ENCODE data around the gene FHOD1.
A peak's percentile ranks its signal among the peaks of the same experiment; 100 is the strongest.

The FHOD1 gene

GRCh38 chr16:67208154-67208896, 39.0 kb downstream of the FHOD1 start:
- no peak for DNase-seq (ENCODE audit: low read depth in 2 of 2)

GRCh38 chr16:67207249-67208091, 39.8 kb downstream of the FHOD1 start:
- no peak for DNase-seq (ENCODE audit: low read depth in 2 of 2)

- no peak for DNase-seq (ENCODE audit: low read depth in 2 of 2)
Observed at GRCh38 chr16:67206838-67207248, 40.4 kb downstream of the FHOD1 start.

GRCh38 chr16:67206129-67206837, 41.0 kb downstream of the FHOD1 start:
- no peak for DNase-seq (ENCODE audit: low read depth in 2 of 2)

GRCh38 chr16:67204076-67204475, 43.2 kb downstream of the FHOD1 start:
- no peak for DNase-seq (ENCODE audit: low read depth in 2 of 2)

- no peak for DNase-seq (ENCODE audit: low read depth in 2 of 2)
Observed at GRCh38 chr16:67202956-67203493, 44.3 kb downstream of the FHOD1 start.

- no peak for DNase-seq (ENCODE audit: low read depth in 2 of 2)
Observed at GRCh38 chr16:67202426-67202825, 44.9 kb downstream of the FHOD1 start.

GRCh38 chr16:67201411-67202345, 45.6 kb downstream of the FHOD1 start:
- no peak for DNase-seq (ENCODE audit: low read depth in 2 of 2)

- DNase-seq (ENCODE audit: low read depth in 2 of 2) = no peak
Observed at GRCh38 chr16:67200491-67200890, 46.8 kb downstream of the FHOD1 start.

GRCh38 chr16:67199808-67200198, 47.5 kb downstream of the FHOD1 start:
- DNase-seq (ENCODE audit: low read depth in 2 of 2) = no peak

- no peak for DNase-seq (ENCODE audit: low read depth in 2 of 2)
Observed at GRCh38 chr16:67199011-67199807, 48.1 kb downstream of the FHOD1 start, which contains the start of gene ELMO3. Gene ELMO3 (plus strand): TSS chr16:67199131. CDS start chr16:67199327, 196 bp downstream.

GRCh38 chr16:67198238-67198734, 49.0 kb downstream of the FHOD1 start:
- DNase-seq (ENCODE audit: low read depth in 2 of 2) = no peak

- DNase-seq (ENCODE audit: low read depth in 2 of 2) = no peak
Observed at GRCh38 chr16:67197704-67198103, 49.6 kb downstream of the FHOD1 start.

GRCh38 chr16:67196881-67197280, 50.4 kb downstream of the FHOD1 start:
- DNase-seq (ENCODE audit: low read depth in 2 of 2) = no peak

GRCh38 chr16:67195676-67196075, 51.6 kb downstream of the FHOD1 start:
- no peak for DNase-seq (ENCODE audit: low read depth in 2 of 2)

- DNase-seq (ENCODE audit: low read depth in 2 of 2) = no peak
Observed at GRCh38 chr16:67194260-67194659, 53.0 kb downstream of the FHOD1 start.

GRCh38 chr16:67193536-67193935, 53.7 kb downstream of the FHOD1 start:
- no peak for DNase-seq (ENCODE audit: low read depth in 2 of 2)

- DNase-seq (ENCODE audit: low read depth in 2 of 2) = no peak
Observed at GRCh38 chr16:67192781-67193361, 54.4 kb downstream of the FHOD1 start.

- peak; percentile 65 to 73 for DNase-seq (ENCODE audit: low read depth in 2 of 2)
Observed at GRCh38 chr16:67191995-67192681, 55.1 kb downstream of the FHOD1 start, which contains the start of gene E2F4. Gene E2F4 (plus strand): TSS chr16:67192155. CDS start chr16:67192228, 73 bp downstream.

Data from fibroblast of skin of left biceps (primary cell).